SK-N-SH (cell line): Measurements from ENCODE around the gene GMPPA.

Source experiments
- CTCF ChIP-seq: fragments of 200-600 bp; sonication (generic); IDR thresholded peaks from 2 replicates; pipeline ENCODE4 v1.6.1; 2017; ENCODE audit warnings: antibody characterized with exemption, mild to moderate bottlenecking, moderate library complexity
- EP300 ChIP-seq, 2 experiments: IDR thresholded peaks; 2 replicates each; pipeline versions ENCODE4 v1.4.0 to v1.6.1; 2012; ENCODE audit warnings: borderline replicate concordance in 1 of 2, low read depth in 1 of 2, low read length in 1 of 2
- EZH2phosphoT487 ChIP-seq: fragments of 200-600 bp; sonication (generic); IDR thresholded peaks from 2 replicates; pipeline ENCODE4 v1.6.1; 2017; ENCODE audit warnings: low read depth, mixed run types, mild to moderate bottlenecking, antibody characterized with exemption, moderate library complexity, borderline replicate concordance
- GABPA ChIP-seq: IDR thresholded peaks from 2 replicates; pipeline ENCODE4 v1.4.0; 2012; ENCODE audit warnings: low read depth, mild to moderate bottlenecking
- GATA2 ChIP-seq: sonication (generic); formaldehyde crosslinking; IDR thresholded peaks from 2 replicates; pipeline ENCODE4 v1.5.0; 2020; ENCODE audit warnings: mild to moderate bottlenecking, missing genetic modification reagents
- POLR2AphosphoS5 ChIP-seq: IDR thresholded peaks from 2 replicates; pipeline ENCODE4 v1.6.1; 2012; ENCODE audit warnings: low read depth, low read length
- RAD21 ChIP-seq: IDR thresholded peaks from 2 replicates; pipeline ENCODE4 v1.6.1; 2012; ENCODE audit warnings: mild to moderate bottlenecking, low read length
- SIN3A ChIP-seq: IDR thresholded peaks from 2 replicates; pipeline ENCODE4 v1.6.1; 2012; ENCODE audit warnings: low read depth, mild to moderate bottlenecking, low read length, moderate library complexity, borderline replicate concordance
- SMC3 ChIP-seq: IDR thresholded peaks from 2 replicates; pipeline ENCODE4 v1.6.1; 2012; ENCODE audit warnings: low read depth, low read length, improper control_type of control experiment
- TAF1 ChIP-seq: IDR thresholded peaks from 2 replicates; pipeline ENCODE4 v1.6.1; 2012; ENCODE audit warnings: low read depth, mild to moderate bottlenecking, low read length, moderate library complexity, borderline replicate concordance
- TEAD4 ChIP-seq: IDR thresholded peaks from 2 replicates; pipeline ENCODE4 v1.4.0; 2012; ENCODE audit warnings: mild to moderate bottlenecking, borderline replicate concordance; ENCODE audit not compliant: insufficient read depth
- ZBTB33 ChIP-seq: IDR thresholded peaks from 2 replicates; pipeline ENCODE4 v1.4.0; 2012; ENCODE audit warnings: low read depth, borderline replicate concordance
- TF ChIP-seq, protein P1 (sequence below): IDR thresholded peaks from 2 replicates; pipeline ENCODE4 v1.4.0; 2012; ENCODE audit warnings: low read depth, borderline replicate concordance

- TF ChIP-seq CTCF (no peak), POLR2AphosphoS5 (no peak), EP300 (IDR thresholded peaks at IDR 0.05; ENCODE audit: borderline replicate concordance in 1 of 2, low read depth in 1 of 2, low read length in 1 of 2) (no peak), TEAD4 (no peak), SIN3A (no peak), ZBTB33 (no peak), EZH2phosphoT487 (no peak), TAF1 (no peak), GATA2 (no peak), SMC3 (no peak), RAD21 (no peak), GABPA (no peak)
- TF ChIP-seq, protein P1, sequence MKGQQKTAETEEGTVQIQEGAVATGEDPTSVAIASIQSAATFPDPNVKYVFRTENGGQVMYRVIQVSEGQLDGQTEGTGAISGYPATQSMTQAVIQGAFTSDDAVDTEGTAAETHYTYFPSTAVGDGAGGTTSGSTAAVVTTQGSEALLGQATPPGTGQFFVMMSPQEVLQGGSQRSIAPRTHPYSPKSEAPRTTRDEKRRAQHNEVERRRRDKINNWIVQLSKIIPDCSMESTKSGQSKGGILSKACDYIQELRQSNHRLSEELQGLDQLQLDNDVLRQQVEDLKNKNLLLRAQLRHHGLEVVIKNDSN, result no peak
Measured at GRCh38 chr2:219490600-219491130, 8.0 kb upstream of the GMPPA start.
